Measurements from ENCODE around the gene TXNDC11. TPM values are rescaled to one million over a fixed set of nuclear protein-coding genes. Genes with fewer than 3 reads are reported as not detected.

Gene TXNDC11
- total RNA-seq, 2 experiments from 2014 or later = 21.7 to 24.4 TPM

DNA sequence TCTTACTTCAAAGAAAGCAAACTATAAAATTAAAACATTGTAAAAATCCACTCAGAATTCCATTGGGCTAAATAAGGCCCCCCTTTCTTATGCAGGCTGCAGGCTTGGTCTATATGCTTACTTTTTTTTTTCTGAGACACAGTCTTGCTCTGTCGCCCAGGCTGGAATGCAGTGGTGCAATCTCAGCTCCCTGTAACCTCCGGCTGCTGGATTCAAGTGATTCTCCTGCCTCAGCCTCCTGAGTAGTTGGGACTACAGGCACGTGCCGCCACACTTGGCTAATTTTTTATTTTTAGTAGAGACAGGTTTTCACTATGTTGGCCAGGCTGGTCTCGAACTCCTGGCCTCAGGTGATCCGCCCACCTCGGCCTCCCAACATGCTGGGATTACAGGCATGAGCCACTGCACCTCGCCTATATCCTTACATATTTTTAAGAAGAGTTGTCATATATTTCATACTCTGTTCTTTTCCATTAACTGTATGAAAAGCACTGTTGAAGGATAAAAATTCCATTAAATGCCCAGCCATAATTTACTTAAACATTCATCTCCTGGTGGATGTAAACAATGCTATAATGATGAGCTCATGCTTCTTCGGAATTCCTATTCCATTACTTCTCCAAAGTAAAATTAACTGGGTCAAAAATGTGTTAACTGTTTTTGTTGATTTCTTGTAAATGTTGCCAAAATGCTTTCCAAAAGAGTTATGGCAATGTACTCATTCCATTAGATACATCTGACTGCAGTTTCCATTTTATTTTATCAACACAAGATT lies 56.6 kb downstream of the TXNDC11 start:
- TF ChIP-seq, protein P1, sequence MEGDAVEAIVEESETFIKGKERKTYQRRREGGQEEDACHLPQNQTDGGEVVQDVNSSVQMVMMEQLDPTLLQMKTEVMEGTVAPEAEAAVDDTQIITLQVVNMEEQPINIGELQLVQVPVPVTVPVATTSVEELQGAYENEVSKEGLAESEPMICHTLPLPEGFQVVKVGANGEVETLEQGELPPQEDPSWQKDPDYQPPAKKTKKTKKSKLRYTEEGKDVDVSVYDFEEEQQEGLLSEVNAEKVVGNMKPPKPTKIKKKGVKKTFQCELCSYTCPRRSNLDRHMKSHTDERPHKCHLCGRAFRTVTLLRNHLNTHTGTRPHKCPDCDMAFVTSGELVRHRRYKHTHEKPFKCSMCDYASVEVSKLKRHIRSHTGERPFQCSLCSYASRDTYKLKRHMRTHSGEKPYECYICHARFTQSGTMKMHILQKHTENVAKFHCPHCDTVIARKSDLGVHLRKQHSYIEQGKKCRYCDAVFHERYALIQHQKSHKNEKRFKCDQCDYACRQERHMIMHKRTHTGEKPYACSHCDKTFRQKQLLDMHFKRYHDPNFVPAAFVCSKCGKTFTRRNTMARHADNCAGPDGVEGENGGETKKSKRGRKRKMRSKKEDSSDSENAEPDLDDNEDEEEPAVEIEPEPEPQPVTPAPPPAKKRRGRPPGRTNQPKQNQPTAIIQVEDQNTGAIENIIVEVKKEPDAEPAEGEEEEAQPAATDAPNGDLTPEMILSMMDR (IDR thresholded peaks at IDR 0.05) = no peak
- peaks cover 42% of the 10 kb centered on the region for H3K4me1 Mint-ChIP-seq (ENCODE audit: low read depth)
- H3K36me3 Mint-ChIP-seq (ENCODE audit: low read depth) = peaks cover 37% of the 10 kb centered on the region
- H3K27me3 Mint-ChIP-seq = no peaks in the 10 kb centered on the region
- H3K4me3 Mint-ChIP-seq = no peak overlapping the region
- no peak overlapping the region for H3K27ac Mint-ChIP-seq
- ChIA-PET CTCF (interaction anchor here (1.0 to 1.4 kb wide), 2 partner anchors 19 to 28 kb away, joined by 3 to 5 read pairs; no protein-coding TSS in a partner anchor), POLR2A (interaction anchor here (1.5 kb wide), 1 partner anchor 12 kb away, joined by 5 read pairs; no protein-coding TSS in a partner anchor)
- intact Hi-C loops (cut with micrococcal nuclease) = no loop called here
- ATAC-seq (no peak), DNase-seq (no peak)
- H3K9me3 Mint-ChIP-seq = no peaks in the 10 kb centered on the region

DNA sequence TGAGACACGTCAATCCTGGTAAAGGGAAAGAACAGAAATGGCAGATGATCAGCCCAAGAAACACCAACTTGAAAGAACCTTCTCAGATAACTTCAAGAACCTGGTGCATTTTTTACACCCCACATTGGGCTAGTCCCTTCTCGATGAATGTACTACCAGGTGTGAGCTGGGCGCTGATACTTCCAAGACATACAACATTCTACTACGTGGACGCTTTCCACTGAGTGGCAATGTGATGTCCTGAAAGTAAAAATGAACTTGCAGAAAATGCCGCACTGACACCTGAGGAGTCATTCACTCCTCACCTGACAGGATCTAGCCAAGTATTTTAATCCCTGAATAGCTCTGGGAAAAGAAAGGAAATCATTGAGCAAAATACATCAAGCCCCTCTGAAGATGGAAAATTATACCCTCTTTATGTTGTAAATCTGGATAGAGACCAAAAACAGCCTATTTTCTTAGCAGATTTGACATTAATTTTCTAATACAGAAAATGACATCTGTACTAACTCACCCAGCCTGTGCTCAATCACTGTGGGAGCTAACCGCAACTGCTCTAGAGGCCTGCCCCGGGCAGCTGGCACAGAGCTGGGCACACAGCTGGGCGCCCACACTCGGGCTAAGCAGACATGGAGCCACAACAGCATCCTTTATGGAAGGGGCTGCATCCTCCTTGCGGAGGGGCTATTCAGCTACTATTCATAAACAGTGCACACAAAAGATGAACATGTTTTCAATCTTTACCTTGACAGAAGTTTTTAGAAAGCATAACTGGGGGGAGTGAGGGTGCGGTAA lies 58.2 kb downstream of the TXNDC11 start:
- DNase-seq (no peak), ATAC-seq (no peak)
- intact Hi-C loops (cut with micrococcal nuclease) = no loop called here
- ChIA-PET POLR2A (interaction anchor here (0.5 to 2.3 kb wide), 3 partner anchors 14 to 44 kb away, joined by 3 to 7 read pairs (median 5); no protein-coding TSS in a partner anchor), CTCF (interaction anchor here (1.5 kb wide), 1 partner anchor 14 kb away, joined by 4 read pairs; no protein-coding TSS in a partner anchor)
- Mint-ChIP-seq H3K4me1 (ENCODE audit: low read depth) (peaks cover 49% of the 10 kb centered on the region), H3K4me3 (no peak overlapping the region), H3K27me3 (no peaks in the 10 kb centered on the region), H3K36me3 (ENCODE audit: low read depth) (peaks cover 37% of the 10 kb centered on the region), H3K27ac (no peak overlapping the region), H3K9me3 (no peaks in the 10 kb centered on the region)
- TF ChIP-seq, protein P1 (IDR thresholded peaks at IDR 0.05) = no peak

DNA sequence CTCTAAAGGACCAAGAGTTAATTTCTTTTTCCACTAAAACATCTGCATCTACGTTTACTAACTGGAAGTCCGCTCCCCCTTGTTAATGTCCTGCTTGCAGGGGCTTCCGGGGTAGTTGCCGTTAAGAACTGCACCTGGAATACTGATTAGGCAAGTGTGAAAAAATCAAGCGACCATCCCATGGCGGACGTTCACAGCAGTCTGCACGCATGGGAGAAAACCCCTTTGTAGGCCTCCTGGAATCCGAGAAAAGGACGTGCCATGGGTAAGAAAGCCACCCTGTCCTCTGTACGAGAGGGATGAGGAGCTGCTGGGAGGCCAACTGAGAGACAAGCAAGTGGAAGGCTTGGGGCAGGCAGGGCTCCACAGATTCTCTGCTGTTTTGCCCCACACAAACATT lies 59.5 kb downstream of the TXNDC11 start:
- H3K9me3 Mint-ChIP-seq = no peaks in the 10 kb centered on the region
- ATAC-seq (no peak), DNase-seq (no peak)
- intact Hi-C loops (cut with micrococcal nuclease) = no loop called here
- peaks cover 36% of the 10 kb centered on the region for H3K36me3 Mint-ChIP-seq (ENCODE audit: low read depth)
- POLR2A ChIA-PET = interaction anchor here (2.3 kb wide), 1 partner anchor 14 kb away, joined by 7 read pairs; no protein-coding TSS in a partner anchor
- no peaks in the 10 kb centered on the region for H3K27me3 Mint-ChIP-seq
- CTCF ChIA-PET = interaction anchor here (1.5 kb wide), 1 partner anchor 15 kb away, joined by 4 read pairs; no protein-coding TSS in a partner anchor
- TF ChIP-seq, protein P1 (IDR thresholded peaks at IDR 0.05) = no peak
- H3K4me1 Mint-ChIP-seq (ENCODE audit: low read depth) = peaks cover 49% of the 10 kb centered on the region
- H3K4me3 Mint-ChIP-seq = no peak overlapping the region
- H3K27ac Mint-ChIP-seq = no peak overlapping the region

DNA sequence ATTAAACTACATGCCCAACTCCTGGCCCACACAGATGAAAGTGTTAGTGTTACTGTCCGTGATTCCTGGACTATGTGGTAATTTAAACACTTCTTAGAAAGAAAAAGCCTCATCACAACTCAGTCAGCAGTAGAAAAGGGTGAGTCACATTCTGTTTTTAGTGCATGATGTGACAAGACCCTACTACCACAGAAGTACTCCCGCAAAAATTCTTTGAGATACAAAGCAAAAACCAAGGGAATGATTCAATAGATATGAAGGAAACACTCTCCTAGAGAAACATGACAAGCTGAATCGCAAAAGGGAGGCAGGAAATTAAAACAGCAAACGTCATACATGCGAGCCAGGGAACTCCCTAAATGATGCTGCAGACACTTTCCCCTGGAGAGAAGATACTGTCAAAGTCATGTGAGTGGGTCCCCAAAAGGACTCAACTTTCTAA lies 60.0 kb downstream of the TXNDC11 start:
- ChIA-PET CTCF (interaction anchor here (0.8 to 1.0 kb wide), 2 partner anchors 28 to 276 kb away, joined by 3 to 5 read pairs; no protein-coding TSS in a partner anchor), POLR2A (interaction anchor here (2.3 kb wide), 1 partner anchor 13 kb away, joined by 7 read pairs; no protein-coding TSS in a partner anchor)
- intact Hi-C loops (cut with micrococcal nuclease) = no loop called here
- TF ChIP-seq, protein P1 (IDR thresholded peaks at IDR 0.05) = no peak
- H3K4me3 Mint-ChIP-seq = no peak overlapping the region
- H3K27ac Mint-ChIP-seq = peak overlapping the region; percentile 47
- peaks cover 35% of the 10 kb centered on the region for H3K36me3 Mint-ChIP-seq (ENCODE audit: low read depth)
- peak; percentile 40 for ATAC-seq
- H3K27me3 Mint-ChIP-seq = no peaks in the 10 kb centered on the region
- DNase-seq = no peak
- peaks cover 53% of the 10 kb centered on the region for H3K4me1 Mint-ChIP-seq (ENCODE audit: low read depth)
- H3K9me3 Mint-ChIP-seq = no peaks in the 10 kb centered on the region
